GM12872 (cell line): ENCODE data around the gene PLCH1.

ENCODE experiments used
- TF ChIP-seq, protein P1 (sequence below): IDR thresholded peaks from 3 replicates; pipeline ENCODE4 v1.5.1; 2011; ENCODE audit warnings: low read depth, mild to moderate bottlenecking, low read length, moderate library complexity; ENCODE audit not compliant: insufficient read depth

Gene PLCH1

DNA sequence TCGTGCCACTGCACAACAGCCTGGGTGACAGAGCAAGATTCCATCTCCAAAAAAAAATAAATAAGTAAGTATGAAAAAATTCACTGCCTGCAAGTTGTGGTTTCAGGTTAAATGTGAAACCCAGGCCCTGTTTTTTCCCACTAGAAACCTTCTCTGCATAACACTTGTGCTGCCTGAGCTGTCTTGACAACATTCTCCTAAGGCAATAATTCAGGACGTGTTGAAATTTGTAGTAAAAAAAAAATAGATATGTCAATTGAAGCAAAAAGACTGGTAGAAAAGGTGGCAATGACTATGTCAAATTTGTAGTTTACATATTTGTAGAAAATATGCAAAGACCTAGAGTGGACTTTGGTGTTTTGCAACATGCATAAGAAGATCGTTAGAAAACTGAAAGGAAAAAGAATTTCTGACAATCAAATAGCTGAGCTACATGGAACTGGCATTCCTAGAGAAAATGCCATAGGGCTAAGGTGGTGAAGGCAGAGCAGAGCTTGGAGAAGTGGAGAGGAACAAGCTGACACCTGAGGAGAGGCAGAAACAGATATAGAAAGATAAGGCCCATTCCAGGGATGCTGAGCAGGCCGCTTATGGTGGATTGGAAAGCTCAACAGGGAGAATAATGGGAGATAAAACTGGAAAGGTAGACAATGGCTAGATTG is 150.2 kb downstream of the PLCH1 start:
- TF ChIP-seq, protein P1, sequence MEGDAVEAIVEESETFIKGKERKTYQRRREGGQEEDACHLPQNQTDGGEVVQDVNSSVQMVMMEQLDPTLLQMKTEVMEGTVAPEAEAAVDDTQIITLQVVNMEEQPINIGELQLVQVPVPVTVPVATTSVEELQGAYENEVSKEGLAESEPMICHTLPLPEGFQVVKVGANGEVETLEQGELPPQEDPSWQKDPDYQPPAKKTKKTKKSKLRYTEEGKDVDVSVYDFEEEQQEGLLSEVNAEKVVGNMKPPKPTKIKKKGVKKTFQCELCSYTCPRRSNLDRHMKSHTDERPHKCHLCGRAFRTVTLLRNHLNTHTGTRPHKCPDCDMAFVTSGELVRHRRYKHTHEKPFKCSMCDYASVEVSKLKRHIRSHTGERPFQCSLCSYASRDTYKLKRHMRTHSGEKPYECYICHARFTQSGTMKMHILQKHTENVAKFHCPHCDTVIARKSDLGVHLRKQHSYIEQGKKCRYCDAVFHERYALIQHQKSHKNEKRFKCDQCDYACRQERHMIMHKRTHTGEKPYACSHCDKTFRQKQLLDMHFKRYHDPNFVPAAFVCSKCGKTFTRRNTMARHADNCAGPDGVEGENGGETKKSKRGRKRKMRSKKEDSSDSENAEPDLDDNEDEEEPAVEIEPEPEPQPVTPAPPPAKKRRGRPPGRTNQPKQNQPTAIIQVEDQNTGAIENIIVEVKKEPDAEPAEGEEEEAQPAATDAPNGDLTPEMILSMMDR: no peak

DNA sequence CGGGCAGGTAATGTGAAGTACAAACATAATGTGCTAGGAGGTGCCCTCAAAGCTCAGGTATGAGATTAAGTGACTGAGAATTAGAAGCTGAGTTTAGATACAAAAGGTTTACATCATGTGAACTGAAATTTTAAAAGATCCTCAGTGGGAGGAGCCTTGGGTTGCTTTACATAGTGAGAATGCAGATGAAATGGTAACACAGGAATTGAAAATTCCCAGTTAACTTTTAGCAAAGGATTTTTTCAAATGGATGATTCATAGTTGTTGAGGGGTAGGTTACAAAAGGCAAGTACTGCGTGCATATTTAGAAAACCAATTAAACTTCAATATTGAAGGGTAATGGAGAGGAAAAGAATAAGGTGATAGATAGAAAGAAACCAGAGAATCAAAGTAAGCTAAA is 157.3 kb downstream of the PLCH1 start:
- TF ChIP-seq, protein P1: no peak

DNA sequence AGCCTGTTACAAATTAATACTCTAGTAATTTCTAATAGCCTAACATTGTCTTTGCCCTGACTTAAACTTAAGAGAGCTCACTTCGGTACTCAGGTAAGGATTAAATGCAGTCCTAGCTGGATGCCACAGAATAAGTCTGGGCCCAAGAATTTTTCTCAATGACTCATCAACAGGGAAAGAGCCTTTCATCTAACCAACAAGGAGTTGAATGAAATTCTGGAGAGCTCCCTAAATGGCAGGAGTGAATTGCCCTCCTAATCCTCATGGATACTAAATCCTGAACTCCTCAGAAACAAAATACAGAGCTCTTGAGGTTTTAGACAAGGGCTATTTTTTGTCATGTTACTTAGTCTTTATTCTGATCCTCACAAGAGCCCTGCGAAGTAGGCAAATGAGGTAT is 159.5 kb downstream of the PLCH1 start:
- TF ChIP-seq, protein P1: no peak

DNA sequence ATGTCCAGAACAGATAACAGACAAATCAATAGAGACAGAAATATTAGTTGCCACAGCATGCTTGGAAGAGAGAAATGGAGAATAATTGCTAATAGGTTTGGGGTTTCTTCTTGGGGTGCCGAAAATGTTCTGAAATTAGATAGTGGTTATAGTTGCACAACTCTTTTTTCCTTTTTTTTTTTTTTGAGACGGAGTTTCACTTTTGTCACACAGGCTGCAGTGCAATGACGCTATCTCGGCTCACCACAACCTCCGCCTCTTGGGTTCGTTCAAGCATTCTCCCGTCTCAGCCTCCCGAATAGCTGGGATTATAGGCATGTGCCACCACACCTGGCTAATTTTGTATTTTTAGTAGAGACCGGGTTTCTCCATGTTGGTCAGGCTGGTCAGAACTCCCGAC is 163.3 kb downstream of the PLCH1 start:
- TF ChIP-seq, protein P1: no peak

DNA sequence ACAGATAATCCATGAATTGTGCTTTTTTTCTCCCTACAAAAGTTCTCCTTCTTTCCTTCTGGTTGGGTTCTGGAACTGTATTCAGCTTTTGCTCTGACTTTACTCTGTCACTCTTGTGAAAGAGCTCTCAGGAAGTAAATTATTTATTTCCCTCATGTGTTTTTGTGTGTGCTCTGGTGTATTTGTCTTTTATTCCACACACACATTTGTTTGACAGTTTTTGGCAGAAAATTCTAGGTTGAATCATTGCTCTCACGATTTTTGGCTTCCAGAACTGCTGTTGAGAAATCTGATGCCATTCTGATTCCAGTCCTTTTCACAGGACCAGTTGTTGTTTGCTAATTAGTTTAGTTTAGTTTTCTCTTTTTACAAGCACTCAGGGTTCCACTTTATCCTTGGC is 172.8 kb downstream of the PLCH1 start:
- TF ChIP-seq, protein P1: no peak

DNA sequence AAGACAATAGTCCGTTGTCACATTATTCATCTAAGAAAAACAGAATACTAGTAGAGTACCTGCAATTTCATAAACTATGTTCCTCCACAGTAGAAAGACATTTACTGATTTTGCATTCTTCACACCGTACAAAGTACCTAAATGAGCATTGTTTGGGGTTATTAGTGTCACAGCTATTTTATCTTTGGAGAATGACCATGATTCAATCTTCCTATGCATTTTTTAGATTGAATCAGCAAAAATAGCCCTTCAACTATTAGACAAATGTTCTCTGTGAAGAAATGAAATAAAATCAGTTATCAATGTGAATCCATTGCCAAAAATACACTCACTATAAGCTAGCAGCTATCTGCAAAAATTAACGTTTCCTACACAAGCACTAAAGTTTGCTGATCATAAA is 176.6 kb downstream of the PLCH1 start:
- TF ChIP-seq, protein P1: no peak

DNA sequence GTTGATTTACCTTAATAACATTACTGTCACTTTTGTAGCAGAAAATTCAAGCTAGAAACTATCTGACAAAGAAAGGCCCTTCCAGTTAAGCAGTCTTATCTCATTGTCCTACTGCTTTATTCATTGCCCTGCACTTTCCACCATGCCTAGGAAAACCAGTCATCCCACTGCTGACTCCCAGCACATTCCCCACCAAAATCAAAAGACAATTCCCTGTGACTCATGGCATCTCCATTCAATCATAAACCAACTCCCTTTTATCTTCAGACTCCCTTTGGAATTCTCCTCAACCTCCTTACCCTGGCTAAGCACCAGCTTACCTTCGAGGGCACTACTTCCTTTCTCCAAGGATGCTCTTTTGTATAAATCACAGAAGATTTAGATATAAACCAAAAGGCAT is 184.3 kb downstream of the PLCH1 start:
- TF ChIP-seq, protein P1: no peak

DNA sequence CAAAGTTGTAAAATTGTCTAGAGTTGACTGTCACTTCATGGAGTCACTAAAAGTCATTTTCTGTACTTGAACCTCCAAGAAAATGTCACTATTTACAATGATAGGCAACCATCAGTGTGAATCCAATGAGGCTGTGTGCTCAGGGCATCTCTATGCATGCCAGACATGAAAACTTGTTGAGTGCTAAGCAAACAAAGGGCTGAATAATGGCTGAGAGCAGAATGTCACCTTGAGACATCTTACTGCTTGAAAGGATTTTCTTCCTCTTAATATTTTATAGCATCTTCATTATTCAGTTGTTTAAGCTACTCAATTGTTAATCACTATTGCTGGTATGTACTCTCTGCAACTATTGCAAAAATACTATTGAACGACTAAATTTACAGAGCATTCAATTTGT is 184.7 kb downstream of the PLCH1 start:
- TF ChIP-seq, protein P1: no peak
